Measurements from ENCODE around the gene INTS7. TPM values are rescaled to one million over a fixed set of nuclear protein-coding genes. Genes with fewer than 3 reads are reported as not detected.

Gene INTS7
- total RNA-seq, 1 donor from 2014 or later, result 9.5 TPM

DNA sequence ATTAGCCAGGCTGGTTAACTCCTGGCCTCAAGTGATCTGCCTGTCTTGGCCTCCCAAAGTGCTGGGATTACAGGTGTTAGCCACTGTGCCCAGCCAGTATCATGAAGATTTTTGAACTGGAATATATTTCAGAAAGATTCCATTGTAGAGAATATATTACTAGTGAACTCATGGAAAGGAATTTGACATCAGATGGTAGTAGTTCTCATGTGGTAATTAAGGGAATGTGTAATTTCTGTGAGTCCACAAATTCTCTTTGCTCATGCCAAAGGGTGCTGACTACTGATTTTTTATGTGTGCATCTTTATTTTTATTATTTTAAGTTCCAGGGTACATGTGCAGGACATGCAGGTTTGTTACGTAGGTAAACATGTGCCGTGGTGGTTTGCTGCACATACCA, 10.6 kb upstream of the INTS7 start:
- TF ChIP-seq, protein P1, sequence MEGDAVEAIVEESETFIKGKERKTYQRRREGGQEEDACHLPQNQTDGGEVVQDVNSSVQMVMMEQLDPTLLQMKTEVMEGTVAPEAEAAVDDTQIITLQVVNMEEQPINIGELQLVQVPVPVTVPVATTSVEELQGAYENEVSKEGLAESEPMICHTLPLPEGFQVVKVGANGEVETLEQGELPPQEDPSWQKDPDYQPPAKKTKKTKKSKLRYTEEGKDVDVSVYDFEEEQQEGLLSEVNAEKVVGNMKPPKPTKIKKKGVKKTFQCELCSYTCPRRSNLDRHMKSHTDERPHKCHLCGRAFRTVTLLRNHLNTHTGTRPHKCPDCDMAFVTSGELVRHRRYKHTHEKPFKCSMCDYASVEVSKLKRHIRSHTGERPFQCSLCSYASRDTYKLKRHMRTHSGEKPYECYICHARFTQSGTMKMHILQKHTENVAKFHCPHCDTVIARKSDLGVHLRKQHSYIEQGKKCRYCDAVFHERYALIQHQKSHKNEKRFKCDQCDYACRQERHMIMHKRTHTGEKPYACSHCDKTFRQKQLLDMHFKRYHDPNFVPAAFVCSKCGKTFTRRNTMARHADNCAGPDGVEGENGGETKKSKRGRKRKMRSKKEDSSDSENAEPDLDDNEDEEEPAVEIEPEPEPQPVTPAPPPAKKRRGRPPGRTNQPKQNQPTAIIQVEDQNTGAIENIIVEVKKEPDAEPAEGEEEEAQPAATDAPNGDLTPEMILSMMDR (IDR thresholded peaks at IDR 0.05; ENCODE audit: borderline replicate concordance), result no peak
- no peak overlapping the region for H3K27ac ChIP-seq (replicated peaks)
- no peaks in the 10 kb centered on the region for H3K4me1 ChIP-seq
- H3K36me3 ChIP-seq, result no peaks in the 10 kb centered on the region
- no peaks in the 10 kb centered on the region for H3K9me3 ChIP-seq (replicated peaks)
- H3K4me3 ChIP-seq, result no peak overlapping the region
- no peaks in the 10 kb centered on the region for H3K27me3 ChIP-seq (ENCODE audit: low read depth)
- DNase-seq, result no peak
- intact Hi-C loops (cut with micrococcal nuclease), result no loop called here

DNA sequence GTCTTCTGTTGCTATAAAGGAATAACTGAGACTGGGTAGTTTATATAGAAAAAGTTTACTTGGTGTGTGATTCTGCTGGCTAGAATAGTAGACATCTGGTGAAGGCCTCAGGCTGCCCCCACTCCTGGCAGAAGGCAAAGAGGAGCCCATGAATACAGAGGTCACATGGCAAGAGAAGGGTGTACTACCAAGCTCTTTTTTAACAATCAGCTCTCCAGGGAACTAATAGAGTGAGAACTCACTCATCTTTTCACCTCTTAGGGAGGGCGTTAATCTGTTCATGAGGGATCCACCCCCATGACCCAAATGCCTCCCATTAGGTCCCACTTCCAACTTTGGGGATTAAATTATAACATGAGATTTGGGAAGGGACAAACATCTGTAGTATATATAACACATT, 9.5 kb upstream of the INTS7 start:
- no peaks in the 10 kb centered on the region for H3K36me3 ChIP-seq
- H3K9me3 ChIP-seq (replicated peaks), result no peaks in the 10 kb centered on the region
- TF ChIP-seq, protein P1 (IDR thresholded peaks at IDR 0.05; ENCODE audit: borderline replicate concordance), result no peak
- intact Hi-C loops (cut with micrococcal nuclease), result no loop called here
- H3K27ac ChIP-seq (replicated peaks), result no peak overlapping the region
- no peak for DNase-seq
- H3K4me1 ChIP-seq, result no peaks in the 10 kb centered on the region
- no peak overlapping the region for H3K4me3 ChIP-seq
- H3K27me3 ChIP-seq (ENCODE audit: low read depth), result no peaks in the 10 kb centered on the region

DNA sequence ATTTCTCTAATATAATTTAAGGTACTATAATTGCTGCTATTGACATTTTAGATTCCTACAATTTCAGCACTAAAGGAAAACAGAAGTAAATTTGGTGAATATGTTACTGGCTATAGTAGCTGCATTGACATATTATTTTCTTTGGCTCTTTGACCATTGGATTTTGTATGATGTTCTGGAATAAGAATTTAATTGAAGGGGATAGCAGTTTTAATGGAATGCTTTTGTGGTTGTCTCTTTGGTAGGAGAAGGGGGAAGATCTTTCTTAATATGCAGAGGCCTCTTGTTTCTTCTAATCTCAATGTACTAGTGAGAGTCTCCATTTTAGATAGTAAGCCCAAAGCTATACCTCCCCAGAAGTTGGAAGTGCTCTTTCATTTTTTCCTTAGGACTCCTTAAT, 7.1 kb upstream of the INTS7 start:
- TF ChIP-seq, protein P1 (IDR thresholded peaks at IDR 0.05; ENCODE audit: borderline replicate concordance), result no peak
- no peak for DNase-seq
- H3K27me3 ChIP-seq (ENCODE audit: low read depth), result no peaks in the 10 kb centered on the region
- H3K27ac ChIP-seq (replicated peaks), result no peak overlapping the region
- no peak overlapping the region for H3K4me3 ChIP-seq
- no peaks in the 10 kb centered on the region for H3K36me3 ChIP-seq
- H3K9me3 ChIP-seq (replicated peaks), result no peaks in the 10 kb centered on the region
- intact Hi-C loops (cut with micrococcal nuclease), result no loop called here
- no peaks in the 10 kb centered on the region for H3K4me1 ChIP-seq

GRCh38 chr1:212040629-212041412, 5.5 kb upstream of the INTS7 start:
- intact Hi-C loops (cut with micrococcal nuclease), result no loop called here
- Histone ChIP-seq H3K9me3 (replicated peaks) (no peaks in the 10 kb centered on the region), H3K4me1 (peaks cover 6% of the 10 kb centered on the region), H3K36me3 (no peaks in the 10 kb centered on the region), H3K27me3 (ENCODE audit: low read depth) (no peaks in the 10 kb centered on the region), H3K27ac (replicated peaks) (no peak overlapping the region), H3K4me3 (no peak overlapping the region)
- TF ChIP-seq, protein P1 (IDR thresholded peaks at IDR 0.05; ENCODE audit: borderline replicate concordance), result no peak
- no peak for DNase-seq

GRCh38 chr1:212039622-212040021, 4.3 kb upstream of the INTS7 start:
- no peaks in the 10 kb centered on the region for H3K36me3 ChIP-seq
- intact Hi-C loops (cut with micrococcal nuclease), result no loop called here
- no peak overlapping the region for H3K27ac ChIP-seq (replicated peaks)
- no peak for DNase-seq
- no peaks in the 10 kb centered on the region for H3K27me3 ChIP-seq (ENCODE audit: low read depth)
- peaks cover 9% of the 10 kb centered on the region for H3K4me1 ChIP-seq
- no peak overlapping the region for H3K4me3 ChIP-seq
- TF ChIP-seq, protein P1 (IDR thresholded peaks at IDR 0.05; ENCODE audit: borderline replicate concordance), result no peak
- no peaks in the 10 kb centered on the region for H3K9me3 ChIP-seq (replicated peaks)

Measured in left ventricle myocardium inferior (tissue), 1 donor.